Measurements from ENCODE around the gene ZNF764. TPM values are rescaled to one million over a fixed set of nuclear protein-coding genes. Genes with fewer than 3 reads are reported as not detected.
"Not testable (repeated sequence)": the region's sequence is repeated elsewhere in the genome, so short reads cannot be mapped to it uniquely, and the experiment has no call there.

Gene ZNF764
- total and polyA plus RNA-seq, 9 of the 15 experiments (the other 6 are each of a cell fraction or from before 2014, with no cell fraction given): 0.69 to 10.1 (median 4.1) TPM

DNA sequence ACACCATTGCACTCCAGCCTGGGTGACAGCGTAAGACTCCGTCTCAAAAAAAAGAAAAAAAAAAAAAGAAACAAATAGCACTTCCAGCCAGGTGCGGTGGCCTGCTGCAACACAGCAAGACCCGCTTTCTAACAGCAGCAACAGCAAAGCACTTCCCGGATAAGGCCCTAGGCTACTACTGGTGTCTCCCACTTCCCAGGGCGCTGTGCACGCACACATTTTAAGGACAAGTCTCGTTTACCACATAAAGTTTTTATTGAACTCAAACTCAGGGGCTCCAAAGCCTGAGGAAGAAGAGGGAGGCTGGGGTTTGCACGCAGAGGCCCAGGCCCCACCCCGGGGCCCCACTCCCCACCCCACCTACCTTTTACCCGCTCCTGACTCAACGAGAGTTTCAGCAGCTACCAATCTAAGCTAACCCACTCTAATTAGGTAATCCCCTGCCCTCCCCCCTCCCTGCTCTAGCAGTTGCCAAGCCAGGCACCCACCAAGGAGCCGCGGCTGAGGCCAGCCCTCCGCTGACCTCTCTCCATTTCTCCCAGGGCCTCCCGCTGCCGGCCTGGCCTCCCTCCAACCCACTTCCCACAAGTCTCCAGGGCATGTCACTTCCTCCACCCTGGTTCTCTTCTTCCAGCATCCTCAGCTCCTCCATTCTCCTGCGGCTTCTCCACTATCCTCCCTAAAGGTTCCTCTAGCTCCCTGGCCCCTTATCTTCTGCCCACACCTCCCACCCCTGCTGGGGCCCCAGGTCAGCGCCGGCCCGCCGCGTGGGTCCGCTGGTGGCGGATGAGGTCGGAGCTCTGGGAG lies 34.2 kb downstream of the ZNF764 start (continued):
- TF ChIP-seq, protein P1, sequence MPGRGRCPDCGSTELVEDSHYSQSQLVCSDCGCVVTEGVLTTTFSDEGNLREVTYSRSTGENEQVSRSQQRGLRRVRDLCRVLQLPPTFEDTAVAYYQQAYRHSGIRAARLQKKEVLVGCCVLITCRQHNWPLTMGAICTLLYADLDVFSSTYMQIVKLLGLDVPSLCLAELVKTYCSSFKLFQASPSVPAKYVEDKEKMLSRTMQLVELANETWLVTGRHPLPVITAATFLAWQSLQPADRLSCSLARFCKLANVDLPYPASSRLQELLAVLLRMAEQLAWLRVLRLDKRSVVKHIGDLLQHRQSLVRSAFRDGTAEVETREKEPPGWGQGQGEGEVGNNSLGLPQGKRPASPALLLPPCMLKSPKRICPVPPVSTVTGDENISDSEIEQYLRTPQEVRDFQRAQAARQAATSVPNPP (IDR thresholded peaks at IDR 0.05; ENCODE audit: borderline replicate concordance, insufficient read depth, insufficient read length): no peak
- TF ChIP-seq SP2 (IDR thresholded peaks at IDR 0.05; ENCODE audit: extremely low read depth, low read depth, low read length, poor library complexity, severe bottlenecking) (no peak), TRIM24 (IDR thresholded peaks at IDR 0.05) (no peak), SRSF7 (optimal IDR thresholded peaks at IDR 0.05; ENCODE audit: low read depth, low read length) (no peak), ZNF699 (CRISPR knock-in tag; IDR thresholded peaks at IDR 0.05; ENCODE audit: insufficient replicate concordance) (no peak), KLF13 (tag; IDR thresholded peaks at IDR 0.05; ENCODE audit: borderline replicate concordance, low read depth) (no peak), STAT5A (IDR thresholded peaks at IDR 0.05; ENCODE audit: borderline replicate concordance, low read length) (no peak), CTBP1 (IDR thresholded peaks at IDR 0.05; ENCODE audit: borderline replicate concordance) (peak; percentile 17; the same call in 1 of the 2 replicates), NFIC (IDR thresholded peaks at IDR 0.05) (peak; percentile 66), EWSR1 (IDR thresholded peaks at IDR 0.05; ENCODE audit: borderline replicate concordance, low read depth, partially characterized antibody) (no peak), CBFA2T3 (IDR thresholded peaks at IDR 0.05) (peak; percentile 55; the same call in 1 of the 2 replicates), ZNF551 (CRISPR knock-in tag; IDR thresholded peaks at IDR 0.05) (no peak)

DNA sequence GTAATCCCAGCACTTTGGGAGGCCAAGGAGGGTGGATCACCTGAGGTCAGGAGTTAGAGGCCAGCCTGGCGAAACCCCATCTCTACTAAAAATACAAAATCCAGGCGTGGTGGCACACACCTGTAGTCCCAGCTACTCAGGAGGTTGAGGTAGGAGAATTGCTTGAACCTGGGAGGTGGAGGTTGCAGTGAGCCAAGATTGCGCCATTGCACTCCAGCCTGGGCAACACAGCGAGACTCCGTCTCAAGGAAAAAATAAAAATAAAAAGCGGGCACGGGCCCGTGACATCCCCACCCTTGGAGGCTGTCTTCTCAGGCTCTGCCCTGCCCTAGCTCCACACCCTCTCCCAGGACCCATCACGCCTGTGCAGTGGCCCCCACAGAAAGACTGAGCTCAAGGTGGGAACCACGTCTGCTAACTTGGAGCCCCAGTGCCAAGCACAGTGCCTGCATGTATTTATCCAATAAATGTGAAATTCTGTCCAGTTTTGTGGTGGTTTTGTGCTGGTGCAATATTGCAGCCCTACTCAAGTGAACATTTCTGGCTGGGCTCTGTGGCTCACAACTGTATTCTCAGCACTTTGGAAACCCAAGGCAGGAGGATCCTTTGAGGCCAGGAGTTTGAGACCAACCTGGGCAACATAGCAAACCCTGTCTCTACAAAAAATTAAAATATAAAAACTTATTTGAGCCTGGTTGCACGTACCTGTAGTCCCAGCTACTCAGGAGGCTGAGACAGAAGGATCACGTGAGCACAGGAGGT lies 35.3 kb downstream of the ZNF764 start:
- H3K4me2 ChIP-seq (ENCODE audit: insufficient read depth, low read length); H3K9me3 ChIP-seq (replicated peaks; ENCODE audit: control insufficient read depth, insufficient read depth, low read depth, low read length); H4K20me1 ChIP-seq (replicated peaks; ENCODE audit: control insufficient read depth, insufficient read depth, low read length); DNase-seq (ENCODE audit: extremely low read depth in 1 of 4, low spot score in 3 of 4); H3K27ac ChIP-seq (ENCODE audit: extremely low read depth, low read depth, low read length); H3K4me3 ChIP-seq; H3K9ac ChIP-seq (ENCODE audit: insufficient read depth in 1 of 2, low read depth in 2 of 2, low read length in 2 of 2); intact Hi-C loops (cut with micrococcal nuclease); H3K9me1 ChIP-seq (ENCODE audit: control insufficient read depth, insufficient read depth, low read length); BruUV-seq (replicated peaks); ATAC-seq; in situ Hi-C loops (cut with MboI); H3K27me3 ChIP-seq (ENCODE audit: control insufficient read depth in 2 of 2, insufficient read depth in 2 of 2, low read length in 2 of 2); FAIRE-seq; H2AFZ ChIP-seq (ENCODE audit: low read depth, low read length): not testable (repeated sequence)
- 90% methylated on average over 12 of the region's 12 CpGs for WGBS (ENCODE audit: insufficient coverage, low coverage, missing lambda C conversion rate)
- ChIA-PET POLR2A (interaction anchor here (0.5 to 4.3 kb wide), 4 partner anchors 13 to 78 kb away, joined by 3 to 16 read pairs (median 4); no protein-coding TSS in a partner anchor), CTCF (ENCODE audit: low intra/inter-chr PET ratio) (interaction anchor here (0.6 kb wide), 1 partner anchor 89 kb away, joined by 3 read pairs; no protein-coding TSS in a partner anchor)
- Histone ChIP-seq H3K79me2 (ENCODE audit: control insufficient read depth, insufficient read depth, low read length) (peaks cover 19% of the 10 kb centered on the region), H3K36me3 (ENCODE audit: control insufficient read depth, insufficient read depth, low read length) (peaks cover 17% of the 10 kb centered on the region; the same call in 1 of the 3 replicates), H3K4me1 (replicated peaks in 1 of 2; ENCODE audit: control insufficient read depth in 2 of 2, insufficient read depth in 2 of 2, low read length in 2 of 2) (peaks cover 21 to 47% of the 10 kb centered on the region in 2 experiments; a peak in 4 of 5 replicates)

All from K562 (cell line).